GM19193 (cell line): ENCODE data around the gene WHRN.

ENCODE experiments used
- POLR2A ChIP-seq: IDR thresholded peaks from 4 replicates; pipeline ENCODE4 v1.6.1; 2011; ENCODE audit not compliant: insufficient read depth, insufficient read length; ENCODE audit errors: extremely low read depth

Gene WHRN

DNA sequence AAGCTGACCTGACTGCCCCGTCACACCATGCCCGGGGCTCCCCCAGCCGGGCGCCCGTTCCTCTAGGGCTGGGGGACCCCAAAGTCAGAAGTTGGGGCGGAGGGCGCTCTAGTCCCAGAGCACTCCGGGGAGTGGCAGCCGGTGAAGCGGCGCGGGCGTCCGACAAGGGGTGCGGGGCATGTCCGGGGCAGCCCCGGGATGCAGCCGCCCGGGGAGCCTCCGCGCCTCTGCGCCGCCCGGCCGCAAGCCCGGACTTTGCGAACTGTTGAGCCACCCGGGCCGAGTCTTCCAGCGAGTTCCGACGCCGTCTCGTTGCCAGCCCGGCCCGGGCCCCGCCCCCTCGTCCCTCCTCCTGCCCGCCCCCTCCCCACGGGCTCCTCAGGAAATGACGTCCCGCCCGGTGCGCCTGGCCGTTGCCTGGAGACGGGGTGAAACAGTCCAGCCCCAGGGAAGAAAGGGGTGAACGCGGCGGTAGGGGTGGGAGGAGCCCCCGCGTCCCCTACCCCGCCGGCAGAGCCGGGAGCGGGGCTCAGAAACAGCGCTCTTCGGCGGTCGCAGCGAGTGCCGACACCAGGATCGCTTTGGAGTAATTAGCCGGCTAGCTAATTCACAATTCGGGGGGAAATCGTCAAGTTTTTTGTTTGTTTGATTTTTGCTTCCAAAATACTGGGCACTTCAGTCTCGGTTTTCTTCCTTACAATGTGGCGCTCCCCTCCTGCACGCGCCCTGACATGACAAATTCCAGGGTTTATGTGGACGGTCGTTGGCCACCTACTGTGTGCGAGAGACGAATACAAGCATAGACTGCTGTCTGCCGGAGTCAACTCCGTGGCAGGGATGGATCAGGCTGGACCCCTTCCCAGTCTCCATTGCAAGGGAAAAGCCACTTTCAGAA, at the start of gene WHRN:
Gene WHRN (minus strand): TSS at position 287 of the 895 bp plus-strand sequence. CDS start 672 bp downstream, outside the sequence.
- TF ChIP-seq POLR2A = no peak

DNA sequence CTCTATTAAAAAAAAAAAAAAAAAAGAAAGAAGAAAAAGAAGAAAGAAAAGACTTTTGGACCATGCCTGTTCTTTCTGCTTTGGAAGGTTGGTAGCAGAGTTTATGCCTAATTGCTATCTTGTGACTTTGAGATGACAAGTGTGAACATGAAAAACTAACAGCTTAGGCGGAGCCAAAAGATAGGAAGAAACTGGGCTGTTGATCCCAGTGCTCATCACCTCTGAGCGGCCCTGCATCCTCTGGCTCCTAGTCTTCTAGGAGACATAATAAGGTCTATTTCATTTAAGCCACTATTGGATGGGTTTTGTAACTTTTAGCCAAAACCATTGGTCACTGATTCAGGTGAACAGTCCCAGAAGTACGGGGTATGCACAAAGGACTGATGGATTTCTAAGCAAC, 47.9 kb upstream of the WHRN start:
- TF ChIP-seq POLR2A = no peak

DNA sequence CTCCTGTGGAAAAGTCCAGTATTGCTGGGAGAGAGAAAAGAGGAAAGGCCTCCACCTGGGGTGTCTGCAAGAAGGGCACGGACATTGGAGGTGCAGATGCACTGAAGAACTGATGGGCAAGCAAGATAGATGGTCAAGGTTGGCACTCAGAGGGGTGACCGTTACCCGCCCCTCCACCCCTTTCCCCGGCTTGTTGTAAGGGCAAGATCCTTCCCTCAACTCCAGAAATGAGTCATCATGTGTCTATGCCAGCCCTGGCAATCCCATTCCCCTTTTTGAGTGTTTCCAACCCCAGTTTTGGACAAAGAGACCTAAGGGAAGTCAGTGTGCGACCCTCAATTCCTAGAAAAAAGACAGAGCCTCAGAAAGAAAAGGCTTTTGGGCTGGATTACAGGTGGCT, 47.4 kb upstream of the WHRN start:
- no peak for TF ChIP-seq POLR2A

DNA sequence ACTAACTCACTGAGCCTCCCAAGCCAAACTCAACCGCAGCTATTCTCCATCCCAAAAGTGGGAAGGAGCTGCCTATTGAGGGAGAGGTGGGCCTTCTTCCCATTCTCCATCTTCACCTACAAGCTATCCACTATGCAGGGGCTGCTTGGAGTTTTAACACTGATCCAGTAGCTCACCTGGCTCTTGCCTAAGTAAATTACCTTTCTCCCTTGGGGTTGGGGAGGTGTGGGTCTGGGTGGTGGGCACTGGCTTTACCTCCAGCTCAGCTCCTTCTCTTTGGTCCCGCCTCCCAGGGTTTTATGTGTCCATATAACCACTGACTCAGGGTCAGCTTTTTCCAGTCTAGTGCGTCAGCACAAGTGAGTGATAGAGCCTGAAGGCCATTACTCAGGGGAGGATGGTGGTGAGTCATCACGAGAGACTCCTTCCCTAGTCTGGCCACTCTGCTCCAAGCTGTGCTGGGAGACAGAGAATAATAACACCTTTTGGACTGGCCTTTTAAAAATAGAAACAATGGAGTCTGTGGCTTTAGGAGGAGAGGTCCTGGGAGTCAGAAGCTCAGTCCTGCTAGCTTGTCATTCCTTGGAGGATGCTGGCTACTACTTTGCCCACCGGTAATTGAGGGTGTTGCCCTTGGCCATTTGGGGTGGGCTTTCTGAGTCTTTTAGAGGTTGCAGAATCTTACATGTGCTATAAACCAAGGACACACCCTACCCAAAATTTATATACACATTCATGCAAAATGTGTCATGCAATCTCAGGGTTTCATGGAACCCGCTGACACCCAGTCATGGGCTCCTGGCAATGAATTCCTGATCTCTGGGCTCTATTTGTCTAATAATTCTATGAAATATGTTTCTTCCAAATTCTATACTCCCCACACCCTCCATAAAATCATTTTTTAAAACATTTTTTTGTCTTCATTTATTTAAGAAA, 46.7 kb upstream of the WHRN start:
- TF ChIP-seq POLR2A = no peak

DNA sequence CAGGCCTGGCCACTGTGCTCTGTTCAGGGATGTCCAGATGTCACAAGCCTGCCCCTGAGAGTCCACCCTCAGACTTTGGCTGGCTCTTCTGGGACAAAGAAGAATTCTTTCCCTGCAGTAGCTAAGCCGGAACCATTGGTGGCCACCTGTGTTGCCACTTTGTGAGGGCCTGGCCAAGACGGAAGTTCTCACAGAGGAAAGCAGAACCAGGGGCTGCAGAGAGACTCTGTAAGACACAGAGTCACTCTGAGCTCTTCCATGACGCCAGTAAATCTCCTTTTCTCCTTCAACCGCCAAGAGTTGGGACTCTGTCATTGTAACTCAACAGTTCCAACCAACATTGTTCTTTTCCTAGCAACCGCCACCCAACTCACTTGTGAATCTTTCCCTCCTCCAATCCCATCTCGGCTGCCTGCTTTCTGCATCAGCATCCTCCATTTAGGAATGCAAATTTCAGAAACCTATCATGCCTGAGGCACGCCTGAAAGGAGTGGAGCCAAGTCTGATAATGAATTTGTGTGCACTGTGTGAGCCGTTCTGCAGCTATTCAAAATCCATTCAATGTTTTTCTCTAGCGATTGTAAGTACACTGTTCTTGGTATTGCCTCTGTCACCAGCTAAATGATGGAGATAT, 44.5 kb upstream of the WHRN start:
- no peak for TF ChIP-seq POLR2A

DNA sequence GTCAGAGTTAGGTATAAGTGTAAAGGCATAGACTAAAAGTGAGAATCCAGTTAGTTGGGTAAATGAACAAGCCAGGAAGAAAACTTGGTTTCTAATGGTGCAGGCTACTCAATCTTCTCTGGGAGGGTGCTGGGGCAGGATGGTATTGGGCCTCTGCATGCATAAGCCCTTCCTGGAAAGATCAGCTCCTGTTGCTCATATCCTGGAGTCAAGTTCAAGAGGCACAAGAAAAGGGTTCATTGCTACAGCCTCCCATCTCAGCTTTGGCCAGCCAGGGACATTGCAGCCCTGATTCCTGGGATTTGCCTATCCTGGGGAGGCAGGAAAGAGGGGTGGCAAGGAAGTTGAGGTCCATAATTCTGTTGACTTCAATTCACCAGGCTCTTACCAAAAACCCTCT, 41.6 kb upstream of the WHRN start:
- no peak for TF ChIP-seq POLR2A

DNA sequence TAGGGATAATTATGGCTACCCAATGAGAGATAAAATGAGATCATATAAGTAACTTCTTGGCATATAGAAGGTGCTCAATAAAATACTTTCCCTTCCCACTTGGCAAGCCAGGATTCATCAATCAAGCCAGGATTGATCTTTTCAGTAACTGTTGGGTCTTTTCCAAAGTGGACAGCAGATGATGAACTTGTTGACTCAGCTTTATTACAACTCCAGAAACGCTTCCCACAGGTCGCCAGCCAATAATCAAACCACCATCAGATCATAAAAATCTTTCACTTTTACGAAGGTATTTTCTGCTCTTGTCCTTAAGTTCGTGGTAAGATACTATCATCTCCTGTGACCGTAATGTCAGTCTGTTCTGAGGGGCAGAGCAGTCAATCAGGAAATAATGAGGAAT, 39.8 kb upstream of the WHRN start:
- TF ChIP-seq POLR2A = no peak

DNA sequence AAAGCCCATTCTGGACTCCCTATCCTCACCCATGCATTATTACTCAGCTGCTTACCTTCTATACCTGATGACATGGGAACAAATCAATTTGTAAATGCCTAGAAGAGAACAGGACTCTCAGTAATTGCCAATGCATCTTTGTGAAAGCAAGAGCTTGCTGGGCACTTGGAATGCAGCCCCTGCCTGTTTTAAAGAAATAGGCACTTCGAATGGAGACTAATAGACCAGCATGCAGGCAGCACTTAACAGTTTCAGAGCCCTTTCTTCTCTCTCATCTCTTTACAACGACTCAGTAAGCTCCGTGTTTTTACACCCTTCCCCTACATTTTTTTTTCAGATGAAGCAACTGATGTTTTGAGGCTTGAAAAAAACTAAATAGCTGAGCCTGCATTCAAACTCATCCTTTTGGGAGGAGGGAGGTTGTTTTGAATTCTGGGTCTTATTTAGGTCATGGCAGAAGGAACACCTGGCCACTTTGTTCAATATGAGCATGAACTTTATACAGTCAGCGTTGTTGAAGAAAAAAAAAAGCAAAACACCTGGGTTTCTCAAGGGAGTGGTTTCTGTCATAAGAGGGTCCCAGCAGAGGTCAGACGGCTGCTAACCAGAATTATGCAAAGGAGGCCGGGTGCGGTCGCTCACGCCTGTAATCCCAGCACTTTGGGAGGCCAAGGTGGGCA, 34.6 kb upstream of the WHRN start:
- no peak for TF ChIP-seq POLR2A

DNA sequence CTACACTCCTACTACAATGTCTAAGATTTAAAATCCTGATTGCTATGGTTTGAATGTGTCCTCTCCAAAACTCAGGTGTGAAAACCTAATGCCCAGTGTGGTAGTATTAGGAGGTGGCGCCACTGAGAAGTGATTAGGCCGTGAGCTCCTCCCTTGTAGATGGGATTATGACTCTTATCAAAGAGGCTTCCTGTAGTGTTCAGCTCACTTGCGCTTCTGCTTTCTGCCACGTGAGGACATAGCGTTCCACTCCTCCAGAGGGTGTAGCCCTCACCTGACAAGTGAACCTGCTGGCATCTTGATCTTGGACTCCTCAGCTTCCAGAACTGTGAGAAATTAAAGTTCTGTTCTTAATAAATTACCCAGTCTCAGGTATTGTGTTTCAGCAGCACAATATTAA, 33.0 kb upstream of the WHRN start:
- TF ChIP-seq POLR2A = no peak

DNA sequence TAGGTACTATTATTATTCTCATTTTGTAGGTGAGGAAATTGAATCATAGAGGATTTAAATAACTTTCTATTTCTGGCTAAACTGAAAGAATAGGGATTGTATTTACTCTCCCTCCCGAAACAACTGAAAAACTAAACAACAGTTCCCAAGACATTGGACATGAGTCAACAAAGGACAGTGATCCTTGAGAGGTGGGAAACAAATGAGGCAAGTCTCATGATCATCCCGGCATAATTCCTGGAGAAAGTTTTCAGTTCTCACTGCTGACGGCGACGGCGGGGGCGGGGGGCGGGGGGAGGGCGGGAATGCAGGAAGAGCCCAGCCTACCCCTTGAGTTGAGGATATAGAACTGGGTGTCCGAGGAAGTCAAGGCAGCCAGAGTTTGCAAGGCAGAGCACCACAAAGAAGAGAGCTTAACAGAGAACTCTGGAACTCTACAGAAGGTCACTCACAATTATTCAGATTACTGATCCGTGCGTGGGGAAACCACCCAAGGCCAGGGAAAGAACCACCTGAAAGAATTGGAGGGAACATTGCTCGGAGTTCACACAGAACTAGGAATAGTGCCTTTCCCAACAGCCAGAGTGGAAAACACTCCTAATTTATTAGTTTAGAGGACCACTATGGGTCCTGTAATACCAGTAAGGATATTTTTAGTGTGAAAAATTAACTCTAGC, 27.4 kb upstream of the WHRN start:
- TF ChIP-seq POLR2A = no peak

DNA sequence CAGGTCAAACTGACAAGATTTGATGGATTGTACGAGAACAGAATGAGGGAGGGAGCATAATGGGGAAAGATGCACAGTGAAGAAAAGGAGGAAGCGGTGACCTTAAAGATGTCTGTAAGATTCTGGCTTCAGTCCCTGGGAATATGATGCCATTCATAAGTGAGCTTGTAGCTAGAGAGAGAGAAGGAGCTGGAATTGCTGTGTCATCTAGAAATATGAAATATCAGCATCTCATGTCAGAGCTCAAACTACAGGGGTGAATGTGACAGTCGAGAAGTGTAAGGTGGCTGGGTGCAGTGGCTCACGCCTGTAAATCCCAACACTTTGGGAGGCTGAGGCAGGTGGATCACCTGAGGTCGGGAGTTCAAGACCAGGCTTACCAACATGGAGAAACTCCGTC, 24.0 kb upstream of the WHRN start:
- no peak for TF ChIP-seq POLR2A

DNA sequence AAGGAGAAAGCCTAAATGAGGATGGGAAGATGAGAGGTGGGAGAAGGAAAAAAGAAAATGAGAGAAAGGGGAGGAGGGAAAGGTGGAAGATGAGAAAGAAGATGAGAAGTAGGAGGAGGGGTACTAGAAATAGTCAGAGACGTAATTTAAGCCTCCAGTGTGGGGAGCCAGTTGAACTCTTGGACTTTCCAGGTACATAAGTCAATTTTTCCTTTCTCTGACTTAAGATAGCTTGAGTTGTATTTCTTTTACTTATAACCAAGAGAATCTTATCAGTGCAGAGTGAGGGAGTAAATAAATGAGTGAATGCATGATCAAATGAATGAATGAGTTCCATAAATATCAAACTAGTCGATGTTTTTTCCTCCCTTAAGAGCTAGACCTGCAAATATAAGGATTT, 21.5 kb upstream of the WHRN start:
- no peak for TF ChIP-seq POLR2A

DNA sequence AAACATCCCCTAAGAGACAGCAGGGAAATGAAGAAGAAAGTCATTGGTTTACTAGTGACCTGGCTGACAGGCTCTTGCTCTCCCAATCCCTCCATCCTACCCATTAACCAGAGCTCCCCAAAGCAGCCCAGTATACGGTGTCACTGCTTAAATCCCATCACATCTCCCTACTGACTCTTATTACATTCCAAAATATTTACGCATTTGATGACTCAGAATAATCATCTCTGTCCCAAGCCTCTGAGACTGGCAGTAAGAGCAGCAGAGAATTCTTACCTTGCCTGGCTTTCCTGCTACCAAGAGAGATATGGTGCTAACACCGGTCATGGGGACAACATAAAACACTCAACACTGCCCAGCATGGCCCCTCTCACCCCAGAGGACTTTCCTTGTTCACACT, 20.2 kb upstream of the WHRN start:
- no peak for TF ChIP-seq POLR2A

DNA sequence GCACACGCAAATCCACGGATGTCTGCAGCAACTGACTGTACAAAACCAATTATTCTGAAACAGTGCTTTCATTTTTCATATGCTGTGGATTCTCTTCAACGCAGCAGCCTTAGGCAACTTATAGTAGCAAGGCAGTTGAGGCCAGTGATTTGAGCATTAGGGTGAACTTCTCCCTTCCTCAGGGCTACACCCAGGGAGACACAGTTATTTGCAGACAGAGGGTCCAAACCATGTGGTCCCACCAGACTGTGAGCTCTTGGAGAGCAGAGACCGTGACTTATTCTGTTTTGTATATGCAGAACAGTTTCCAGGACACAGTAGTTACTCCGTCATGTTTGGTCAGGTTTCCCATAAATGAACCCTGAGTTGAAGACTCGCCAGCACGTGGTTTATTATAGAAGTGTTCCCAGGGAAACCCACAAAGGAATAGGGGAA, 19.0 kb upstream of the WHRN start:
- TF ChIP-seq POLR2A = no peak
